GM20431 (cell line): ENCODE results near the gene DNAL4.

Experiments used
- in situ Hi-C: fragments of 300-500 bp; cut with MseI, MboI; formaldehyde crosslinking; loops from one replicate; pipeline ENCODE4 v1.15.0; 2020; ENCODE audit warnings: low sequenced_read_pairs; ENCODE audit not compliant: unreplicated experiment

Gene DNAL4

GRCh38 chr22:38793721-38794466, at the start of gene DNAL4:
Gene DNAL4 (minus strand): TSS chr22:38794143. CDS start chr22:38782731, 11,412 bp downstream.
- in situ Hi-C loops, result no loop called here

- in situ Hi-C loops, result no loop called here
Observed at GRCh38 chr22:38843201-38843656, 49.3 kb upstream of the DNAL4 start.

- in situ Hi-C loops, result no loop called here
Observed at GRCh38 chr22:38842512-38843200, 48.7 kb upstream of the DNAL4 start.

GRCh38 chr22:38841635-38842034, 47.7 kb upstream of the DNAL4 start:
- in situ Hi-C loops, result no loop called here

- in situ Hi-C loops, result no loop called here
Observed at GRCh38 chr22:38841211-38841610, 47.3 kb upstream of the DNAL4 start.

- in situ Hi-C loops, result no loop called here
Observed at GRCh38 chr22:38840129-38840528, 46.2 kb upstream of the DNAL4 start.

- in situ Hi-C loops, result no loop called here
Observed at GRCh38 chr22:38839686-38840085, 45.7 kb upstream of the DNAL4 start.

- in situ Hi-C loops, result no loop called here
Observed at GRCh38 chr22:38837414-38837928, 43.5 kb upstream of the DNAL4 start.

- in situ Hi-C loops, result no loop called here
Observed at GRCh38 chr22:38835888-38836301, 42.0 kb upstream of the DNAL4 start.

GRCh38 chr22:38834991-38835390, 41.0 kb upstream of the DNAL4 start:
- in situ Hi-C loops, result no loop called here

GRCh38 chr22:38834215-38834953, 40.4 kb upstream of the DNAL4 start:
- in situ Hi-C loops, result no loop called here

- in situ Hi-C loops, result no loop called here
Observed at GRCh38 chr22:38833061-38833460, 39.1 kb upstream of the DNAL4 start.

GRCh38 chr22:38832005-38832978, 38.3 kb upstream of the DNAL4 start:
- in situ Hi-C loops, result no loop called here

GRCh38 chr22:38831166-38831945, 37.4 kb upstream of the DNAL4 start:
- in situ Hi-C loops, result no loop called here

- in situ Hi-C loops, result no loop called here
Observed at GRCh38 chr22:38830845-38831108, 36.8 kb upstream of the DNAL4 start.

GRCh38 chr22:38830026-38830844, 36.3 kb upstream of the DNAL4 start:
- in situ Hi-C loops, result no loop called here

- in situ Hi-C loops, result no loop called here
Observed at GRCh38 chr22:38829485-38829884, 35.5 kb upstream of the DNAL4 start.

- in situ Hi-C loops, result no loop called here
Observed at GRCh38 chr22:38828616-38829205, 34.8 kb upstream of the DNAL4 start.
